ENCODE results near the gene ATP5MC3. TPM values are rescaled to one million over a fixed set of nuclear protein-coding genes. Genes with fewer than 3 reads are reported as not detected.
A peak's percentile ranks its signal among the peaks of the same experiment; 100 is the strongest.

The ATP5MC3 gene
- total and polyA plus RNA-seq, 2 of the 13 experiments (the other 11 are each of a cell fraction or from before 2014, with no cell fraction given): 676 to 1,007 TPM

- TF ChIP-seq ZNF704 (CRISPR knock-in tag; IDR thresholded peaks at IDR 0.05; ENCODE audit: borderline replicate concordance): peak; percentile 71; the same call in 1 of the 2 replicates
- TF ChIP-seq CC2D1A (CRISPR knock-in tag; IDR thresholded peaks at IDR 0.05): no peak
- TF ChIP-seq FOXO1 (CRISPR knock-in tag; IDR thresholded peaks at IDR 0.05): peak; percentile 61
- no peak for TF ChIP-seq NFE2 (CRISPR knock-in tag; IDR thresholded peaks at IDR 0.05)
- no peak for TF ChIP-seq ZNF83 (CRISPR knock-in tag; IDR thresholded peaks at IDR 0.05; ENCODE audit: borderline replicate concordance)
- peak; percentile 55; the same call in 1 of the 2 replicates for TF ChIP-seq TMF1 (CRISPR knock-in tag; IDR thresholded peaks at IDR 0.05; ENCODE audit: low read depth)
- no peak for TF ChIP-seq SMC3 (IDR thresholded peaks at IDR 0.05; ENCODE audit: low read length)
- peak; percentile 78; the same call in 1 of the 2 replicates for TF ChIP-seq POLR2AphosphoS5 (IDR thresholded peaks at IDR 0.05; ENCODE audit: low read depth, low read length)
- TF ChIP-seq ZBTB33 (CRISPR knock-in tag; IDR thresholded peaks at IDR 0.05): no peak
- TF ChIP-seq NR0B2 (CRISPR knock-in tag; IDR thresholded peaks at IDR 0.05): no peak
- peak; percentile 98 for TF ChIP-seq YEATS4 (CRISPR knock-in tag; IDR thresholded peaks at IDR 0.05; ENCODE audit: borderline replicate concordance)
- TF ChIP-seq SOX13 (IDR thresholded peaks at IDR 0.05): no peak
- TF ChIP-seq SOX13 (CRISPR knock-in tag; conservative IDR thresholded peaks at IDR 0.05 in 1 of 2, IDR thresholded peaks at IDR 0.05 in 1 of 2): peak in 1 of 2 experiments; percentile 33; a peak in 1 of 4 replicates
- peak; percentile 35; the same call in 1 of the 2 replicates for TF ChIP-seq RXRB (CRISPR knock-in tag; IDR thresholded peaks at IDR 0.05; ENCODE audit: borderline replicate concordance)
- no peak for TF ChIP-seq ZNF513 (CRISPR knock-in tag; conservative IDR thresholded peaks at IDR 0.05)
- TF ChIP-seq ZNF841 (CRISPR knock-in tag; IDR thresholded peaks at IDR 0.05; ENCODE audit: borderline replicate concordance): no peak; the same call in 1 of the 2 replicates
- TF ChIP-seq ZNF292 (CRISPR knock-in tag; IDR thresholded peaks at IDR 0.05; ENCODE audit: borderline replicate concordance, low read depth): peak; percentile 37
- TF ChIP-seq ZSCAN5A (CRISPR knock-in tag; IDR thresholded peaks at IDR 0.05; ENCODE audit: borderline replicate concordance): peak; percentile 98; the same call in 1 of the 2 replicates
- no peak for TF ChIP-seq NCOA1 (CRISPR knock-in tag; IDR thresholded peaks at IDR 0.05)
- TF ChIP-seq SSRP1 (CRISPR knock-in tag; IDR thresholded peaks at IDR 0.05): peak; percentile 70; the same call in 1 of the 2 replicates
- peak; percentile 45; the same call in 1 of the 2 replicates for TF ChIP-seq NFRKB (IDR thresholded peaks at IDR 0.05)
- TF ChIP-seq AKAP8 (CRISPR knock-in tag; IDR thresholded peaks at IDR 0.05): peak; percentile 84
Measured at GRCh38 chr2:175167792-175168563, 13.5 kb downstream of the ATP5MC3 start, which contains the start of gene ATF2 (continued).
